Stomach (tissue), 9 donors: ENCODE measurements around the gene PCBP3. TPM values are rescaled to one million over a fixed set of nuclear protein-coding genes. Genes with fewer than 3 reads are reported as not detected.

Source experiments
- DNase-seq, 2 donors: peaks; one replicate each; pipeline versions ENCODE4 v3.0.0 to v3.0.0-alpha.2; 2013 to 2019
- H3K27ac ChIP-seq, 5 donors: fragments of 200-600 bp in 4 of 5; sonication (generic) in 4 of 5; one replicate each; pipeline ENCODE4 v1.5.1; 2013 to 2019; ENCODE audit warnings: mild to moderate bottlenecking in 1 of 5, moderate library complexity in 1 of 5
- H3K27me3 ChIP-seq, 3 donors: fragments of 200-600 bp; sonication (generic); one replicate each; pipeline ENCODE4 v1.5.1; 2017 to 2019; ENCODE audit warnings: mixed run types in 1 of 3
- H3K36me3 ChIP-seq, 4 donors: fragments of 200-600 bp; sonication (generic); 1 replicate in 3 of 4; 2 replicates in 1 of 4; pipeline ENCODE4 v1.5.1; 2016 to 2019
- H3K4me1 ChIP-seq, 4 donors: fragments of 200-600 bp; sonication (generic); one replicate each; pipeline ENCODE4 v1.5.1; 2016 to 2019
- H3K4me3 ChIP-seq, 4 donors: fragments of 200-600 bp; sonication (generic) in 3 of 4; one replicate each; pipeline ENCODE4 v1.5.1; 2016 to 2019; ENCODE audit warnings: mild to moderate bottlenecking in 1 of 4
- H3K9me3 ChIP-seq, 4 donors: fragments of 200-600 bp; sonication (generic); one replicate each; pipeline ENCODE4 v1.5.1; 2016 to 2019
- CTCF ChIP-seq, 7 experiments: fragments of 450-650 bp in 4 of 7; fragments of 200-600 bp in 3 of 7; sonication (generic) in 3 of 7; IDR thresholded peaks; one replicate each; pipeline ENCODE4 v1.5.1; 2016 to 2019; ENCODE audit warnings: antibody characterized with exemption in 7 of 7, control low read depth in 2 of 7, mild to moderate bottlenecking in 1 of 7
- EP300 ChIP-seq: sonication (generic); formaldehyde crosslinking; IDR thresholded peaks from one replicate; pipeline ENCODE4 v1.6.1; 2017; ENCODE audit warnings: antibody characterized with exemption
- POLR2A ChIP-seq, 4 donors: fragments of 450-650 bp; IDR thresholded peaks; one replicate each; pipeline ENCODE4 v1.6.1; 2016; ENCODE audit warnings: antibody characterized with exemption in 4 of 4, control low read depth in 2 of 4, mild to moderate bottlenecking in 1 of 4, moderate library complexity in 1 of 4
- POLR2AphosphoS5 ChIP-seq, 3 donors: sonication (generic); formaldehyde crosslinking; IDR thresholded peaks; one replicate each; pipeline ENCODE4 v1.6.1; 2016; ENCODE audit warnings: antibody characterized with exemption in 3 of 3
- WGBS, 5 donors: extraction: QIAGEN DNeasy Blood & Tissue Kit in 3 of 5; methylation state at CpG; one replicate each; pipeline versions ENCODE4 v1.1.5 to v1.1.7; 2013 to 2018; 5-methylcytosine and 5-hydroxymethylcytosine counted together
- intact Hi-C: fragments of 100-400 bp; cut with DNase I; formaldehyde crosslinking; loops from one replicate; pipeline ENCODE4 v1.15.1; 2023; ENCODE audit warnings: low total_unique reads
- polyA plus RNA-seq, 3 donors: library from polyadenylated mRNA; stranded (reverse); fragments of 200-250 nt; gene quantifications; one replicate each; pipeline ENCODE4 v1.2.3, GENCODE V29; 2013
- total RNA-seq, 5 donors: library from RNA; depleted of rRNA; stranded (reverse); fragments of >200 nt; gene quantifications; one replicate each; pipeline versions ENCODE4 v1.1.0 to v1.2.3, GENCODE V29; 2014 to 2016
- donor health status: healthy with polysubstance abuse.
- donor health status: Bipolar disorder and iron deficiency.
- donor health status: healthy.

The PCBP3 gene
- total and polyA plus RNA-seq, 8 donors: 1.8 to 10.9 (median 3.3) TPM; not detected in 3

- Histone ChIP-seq H3K9me3 (no peaks in the 10 kb centered on the region), H3K27ac (peak overlapping the region in 4 of 5 donors; percentile 33 to 72 (median 62)), H3K4me1 (peaks cover 0 to 26% (median 12%) of the 10 kb centered on the region in 4 donors), H3K4me3 (no peak overlapping the region), H3K36me3 (peaks cover 26 to 92% (median 78%) of the 10 kb centered on the region in 4 donors), H3K27me3 (no peaks in the 10 kb centered on the region)
- DNase-seq: peak in 1 of 2 donors; percentile 21
- intact Hi-C loops: loop anchor here (10.0 kb wide), 2 partner anchors 63 to 133 kb away; no protein-coding TSS in a partner anchor
- no peak for TF ChIP-seq CTCF (IDR thresholded peaks at IDR 0.05)
- TF ChIP-seq EP300: no peak
- no peak for TF ChIP-seq POLR2A (IDR thresholded peaks at IDR 0.05)
- TF ChIP-seq POLR2AphosphoS5 (IDR thresholded peaks at IDR 0.05): no peak
- 83 to 87% (median 84%) methylated on average over 8 to 18 of the region's 18 CpGs for WGBS, 5 donors
Observed at GRCh38 chr21:45991606-45992300, 348.2 kb downstream of the PCBP3 start.

Other genes with a start within 250 kb of the PCBP3 start
- gene COL18A1, start 238.6 kb upstream of the PCBP3 start, total RNA-seq: 100 to 1,000 TPM in 1 of 5 donors, 10 to 100 TPM in 4; 19.8 to 212 (median 34.9) TPM
- gene COL18A1, start 238.6 kb upstream of the PCBP3 start, polyA plus RNA-seq: 10 to 100 TPM; 20.0 to 34.3 (median 20.7) TPM
- 10 to 100 TPM in 1 of 5 donors, 1 to 10 TPM in 4; 3.1 to 23.3 (median 3.9) TPM for gene SLC19A1, start 101.3 kb upstream of the PCBP3 start, total RNA-seq
- gene SLC19A1, start 101.3 kb upstream of the PCBP3 start, polyA plus RNA-seq: 1 to 10 TPM; 2.9 to 9.9 (median 6.7) TPM